IMR-90 (cell line): ENCODE data around the gene CCDC117. TPM values are rescaled to one million over a fixed set of nuclear protein-coding genes. Genes with fewer than 3 reads are reported as not detected.

Experiments
- ATAC-seq: fragments of 200-7000 bp; cut with Tn5 transposase; 2 replicates; pipeline ENCODE4 v1.9.1; 2020; ENCODE audit warnings: low read depth, mild to moderate bottlenecking, moderate library complexity
- BruUV-seq: library from RNA; stranded (reverse); fragments of 400-500 nt; replicated peaks from 2 replicates; lab custom pipeline; 2021; lab: Mats Ljungman, UMichigan
- CTCF ChIA-PET: fragments of 300-600 bp; formaldehyde crosslinking; extraction: SDS; loops from one replicate; lab custom pipeline; 2021; ENCODE audit warnings: antibody characterized with exemption; lab: Yijun Ruan, JAX
- POLR2A ChIA-PET: fragments of 300-600 bp; sonication (Branson Sonifier 250); formaldehyde crosslinking; loops from one replicate; lab custom pipeline; 2022; ENCODE audit warnings: antibody characterized with exemption; ENCODE audit not compliant: unreplicated experiment; lab: Charles Lee
- DNase-seq: peaks from one replicate; pipeline ENCODE4 v3.0.0; 2013
- H2AFZ ChIP-seq: replicated peaks from 2 replicates; pipeline ENCODE3; 2013; ENCODE audit warnings: low read length, mild to moderate bottlenecking; ENCODE audit not compliant: poor library complexity
- H2AK5ac ChIP-seq: 2 replicates; pipeline ENCODE4 v1.6.1; 2013; ENCODE audit warnings: low read depth, low read length, inconsistent platforms
- H2AK9ac ChIP-seq: replicated peaks from 2 replicates; pipeline ENCODE3; 2013; ENCODE audit warnings: mild to moderate bottlenecking, low read depth, low read length, moderate library complexity; ENCODE audit not compliant: poor library complexity
- H2BK120ac ChIP-seq: 2 replicates; pipeline ENCODE4 v1.6.1; 2013; ENCODE audit warnings: low read depth, low read length, inconsistent platforms
- H2BK15ac ChIP-seq: 3 replicates; pipeline ENCODE4 v1.6.1; 2013; ENCODE audit warnings: low read depth, low read length, inconsistent platforms
- H2BK20ac ChIP-seq: 2 replicates; pipeline ENCODE4 v1.6.1; 2013; ENCODE audit warnings: low read depth, mild to moderate bottlenecking, inconsistent platforms, low read length, moderate library complexity
- H2BK5ac ChIP-seq: 2 replicates; pipeline ENCODE4 v1.6.1; 2013; ENCODE audit warnings: mild to moderate bottlenecking, low read depth, low read length, inconsistent platforms; ENCODE audit not compliant: poor library complexity, severe bottlenecking
- H3K14ac ChIP-seq: replicated peaks from 2 replicates; pipeline ENCODE4 v1.6.1; 2013; ENCODE audit warnings: low read depth, low read length, inconsistent platforms
- H3K18ac ChIP-seq: 2 replicates; pipeline ENCODE4 v1.6.1; 2013; ENCODE audit warnings: low read depth, low read length, control low read depth
- H3K23ac ChIP-seq: 2 replicates; pipeline ENCODE4 v1.6.1; 2013; ENCODE audit warnings: low read depth, low read length, inconsistent platforms
- H3K27ac ChIP-seq: 2 replicates; pipeline ENCODE4 v1.5.1; 2013; ENCODE audit warnings: mild to moderate bottlenecking, control low read depth, low read length; ENCODE audit not compliant: insufficient read depth
- H3K27me3 ChIP-seq: 2 replicates; pipeline ENCODE4 v1.6.1; 2013; ENCODE audit warnings: low read length; ENCODE audit not compliant: control insufficient read depth, insufficient read depth
- H3K36me3 ChIP-seq: 2 replicates; pipeline ENCODE4 v1.6.1; 2013; ENCODE audit warnings: low read length, mixed read lengths; ENCODE audit not compliant: control insufficient read depth, insufficient read depth
- H3K4ac ChIP-seq: 2 replicates; pipeline ENCODE4 v1.6.1; 2013; ENCODE audit warnings: low read depth, low read length, inconsistent platforms
- H3K4me1 ChIP-seq: 2 replicates; pipeline ENCODE4 v1.6.1; 2013; ENCODE audit warnings: low read length, mixed read lengths; ENCODE audit not compliant: control insufficient read depth, insufficient read depth
- H3K4me2 ChIP-seq: 2 replicates; pipeline ENCODE4 v1.6.1; 2013; ENCODE audit warnings: low read depth, mild to moderate bottlenecking, control low read depth, low read length, moderate library complexity
- H3K4me3 ChIP-seq: 2 replicates; pipeline ENCODE4 v1.5.1; 2013; ENCODE audit warnings: low read depth, mild to moderate bottlenecking, control low read depth, low read length, moderate library complexity; ENCODE audit not compliant: insufficient read depth
- H3K56ac ChIP-seq: 2 replicates; pipeline ENCODE4 v1.6.1; 2013; ENCODE audit warnings: low read length, inconsistent platforms; ENCODE audit not compliant: insufficient read depth; ENCODE audit errors: extremely low read depth
- H3K79me1 ChIP-seq, 2 experiments: 2 replicates each; pipeline ENCODE4 v1.6.1; 2013; ENCODE audit warnings: low read length in 2 of 2, inconsistent platforms in 1 of 2, low read depth in 1 of 2
- H3K9ac ChIP-seq: 2 replicates; pipeline ENCODE4 v1.6.1; 2013; ENCODE audit warnings: low read depth, low read length, control low read depth
- H3K9me1 ChIP-seq: 2 replicates; pipeline ENCODE4 v1.6.1; 2013; ENCODE audit warnings: low read length, inconsistent platforms; ENCODE audit not compliant: insufficient read depth
- H3K9me3 ChIP-seq: 2 replicates; pipeline ENCODE4 v1.6.1; 2013; ENCODE audit warnings: low read length; ENCODE audit not compliant: control insufficient read depth, insufficient read depth
- H4K20me1 ChIP-seq: 2 replicates; pipeline ENCODE4 v1.6.1; 2013; ENCODE audit warnings: low read length, inconsistent platforms; ENCODE audit not compliant: insufficient read depth
- H4K5ac ChIP-seq: 2 replicates; pipeline ENCODE4 v1.6.1; 2013; ENCODE audit warnings: mild to moderate bottlenecking, low read depth, low read length, control low read depth
- H4K8ac ChIP-seq, 2 experiments: 2 replicates each; pipeline ENCODE4 v1.6.1; 2013; ENCODE audit warnings: low read depth in 2 of 2, low read length in 2 of 2, control low read depth in 1 of 2, inconsistent platforms in 1 of 2
- H4K91ac ChIP-seq: 2 replicates; pipeline ENCODE4 v1.6.1; 2013; ENCODE audit warnings: low read depth, low read length, inconsistent platforms; ENCODE audit not compliant: insufficient read depth
- BHLHE40 ChIP-seq: fragments of 150-350 bp; IDR thresholded peaks from 2 replicates; pipeline ENCODE4 v1.6.1; 2016; ENCODE audit warnings: mild to moderate bottlenecking, low read depth, low read length
- CEBPB ChIP-seq: IDR thresholded peaks from 2 replicates; pipeline ENCODE4 v1.6.1; 2012; ENCODE audit warnings: low read depth, low read length, improper control_type of control experiment
- CHD1 ChIP-seq: IDR thresholded peaks from 2 replicates; pipeline ENCODE4 v1.6.1; 2012; ENCODE audit warnings: low read depth, low read length, improper control_type of control experiment
- FOS ChIP-seq: fragments of 150-350 bp; IDR thresholded peaks from 2 replicates; pipeline ENCODE4 v1.6.1; 2016; ENCODE audit warnings: low read depth, low read length
- MAFK ChIP-seq: IDR thresholded peaks from 2 replicates; pipeline ENCODE4 v1.6.1; 2012; ENCODE audit warnings: low read depth, low read length, improper control_type of control experiment
- MAZ ChIP-seq: IDR thresholded peaks from 2 replicates; pipeline ENCODE4 v1.6.1; 2012; ENCODE audit warnings: low read depth, mild to moderate bottlenecking, low read length, improper control_type of control experiment, moderate library complexity, borderline replicate concordance
- NFE2L2 ChIP-seq: fragments of 150-350 bp; IDR thresholded peaks from 2 replicates; pipeline ENCODE4 v1.6.1; 2016; ENCODE audit warnings: low read depth, mild to moderate bottlenecking, low read length
- POLR2A ChIP-seq: IDR thresholded peaks from 2 replicates; pipeline ENCODE4 v1.6.1; 2012; ENCODE audit warnings: mild to moderate bottlenecking, low read depth, low read length
- RAD21 ChIP-seq: IDR thresholded peaks from 2 replicates; pipeline ENCODE4 v1.6.1; 2012; ENCODE audit warnings: low read length, improper control_type of control experiment
- RCOR1 ChIP-seq: IDR thresholded peaks from 2 replicates; pipeline ENCODE4 v1.6.1; 2012; ENCODE audit warnings: mild to moderate bottlenecking, low read length, improper control_type of control experiment; ENCODE audit not compliant: insufficient replicate concordance
- RFX5 ChIP-seq: IDR thresholded peaks from 2 replicates; pipeline ENCODE4 v1.8.0; 2012; ENCODE audit warnings: low read depth, mild to moderate bottlenecking, low read length, moderate library complexity
- WGBS, 2 experiments: methylation state at CpG; one replicate each; pipeline versions ENCODE4 v1.1.5 to v1.1.7; 2013; ENCODE audit warnings: missing lambda C conversion rate in 2 of 2; ENCODE audit not compliant: insufficient read length in 1 of 2; ENCODE audit errors: extremely low coverage in 2 of 2; 5-methylcytosine and 5-hydroxymethylcytosine counted together
- dilution Hi-C: fragments of 300-500 bp; cut with HindIII; formaldehyde crosslinking; loops from one replicate; pipeline ENCODE4 v1.14.3; 2018; ENCODE audit warnings: low sequenced_read_pairs; ENCODE audit not compliant: unreplicated experiment
- in situ Hi-C: fragments of 300-500 bp; cut with MboI; formaldehyde crosslinking; loops from 3 replicates; pipeline ENCODE4 v1.14.3; 2019; ENCODE audit warnings: low sequenced_read_pairs, inconsistent platforms, mixed read lengths
- intact Hi-C: fragments of 100-400 bp; cut with micrococcal nuclease; formaldehyde crosslinking; loops from 2 replicates; pipeline ENCODE4 v1.10.0; 2022
- polyA plus RNA-seq, 3 experiments: library from polyadenylated mRNA; depleted of rRNA; stranded (reverse); fragments of >200 nt; gene quantifications; 2 replicates each; pipeline ENCODE4 v1.2.3, GENCODE V29; 2012; ENCODE audit warnings: low replicate concordance in 1 of 3
- total RNA-seq: library from RNA; depleted of rRNA; stranded (reverse); fragments of >200 nt; gene quantifications from 2 replicates; pipeline ENCODE4 v1.2.3, GENCODE V29; 2012
- TF ChIP-seq, protein P1 (sequence below): fragments of 150-350 bp; IDR thresholded peaks from 2 replicates; pipeline ENCODE4 v1.6.1; 2017; ENCODE audit warnings: mild to moderate bottlenecking, antibody characterized with exemption, low read length, low read depth

The CCDC117 gene
- total and polyA plus RNA-seq, 2 of the 4 experiments (the other 2 are of a cell fraction), result 5.9 to 7.0 TPM

DNA sequence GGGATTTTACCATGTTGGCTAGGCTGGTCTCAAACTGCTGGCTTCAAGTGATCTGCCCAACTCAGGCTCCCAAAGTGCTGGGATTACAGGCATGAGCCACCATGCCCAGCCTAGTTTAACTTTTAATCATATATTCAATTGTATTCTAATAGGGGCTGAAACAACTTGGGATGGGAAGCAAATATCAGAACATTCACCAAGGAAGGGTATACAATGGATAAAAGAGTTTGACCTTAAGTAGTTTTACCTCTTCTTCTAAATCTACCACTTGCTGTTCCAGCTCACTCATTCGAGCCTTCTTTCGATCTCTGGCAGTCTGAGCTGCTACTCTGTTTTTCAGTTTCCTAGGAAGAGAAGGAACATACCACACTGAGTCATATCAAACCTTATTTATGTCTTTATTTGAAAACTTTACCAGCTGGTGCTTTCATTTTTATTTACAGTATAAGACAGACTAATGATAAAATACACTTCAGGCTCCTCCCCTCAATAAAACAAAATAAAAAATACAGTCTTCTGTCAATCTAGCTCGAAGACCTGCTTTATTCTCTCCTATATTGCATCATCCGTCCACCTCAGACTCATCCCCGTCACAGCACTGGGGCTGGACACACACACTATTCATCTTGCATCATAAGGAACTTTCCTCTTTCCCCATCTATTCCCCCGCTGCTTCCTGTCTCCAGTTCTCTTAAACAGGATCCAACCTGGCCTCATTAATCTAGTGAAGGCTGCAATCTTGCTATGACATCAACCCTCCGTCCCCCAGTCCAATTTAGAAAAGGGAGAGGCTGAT, 26.5 kb downstream of the CCDC117 start:
- H3K4me3 ChIP-seq, result peak overlapping the region; percentile 91
- no peak overlapping the region for H2BK20ac ChIP-seq
- peak overlapping the region; percentile 99 for H3K4ac ChIP-seq
- H4K5ac ChIP-seq, result peak overlapping the region; percentile 98
- H2BK15ac ChIP-seq, result peak overlapping the region; percentile 5; the same call in 1 of the 3 replicates
- H3K14ac ChIP-seq, result peak overlapping the region; percentile 98
- intact Hi-C loops, result loop anchor here (10.0 kb wide), 1 partner anchor 194 kb away; no protein-coding TSS in a partner anchor
- BruUV-seq, result no TSS peak
- no peaks in the 10 kb centered on the region for H3K4me1 ChIP-seq
- no peaks in the 10 kb centered on the region for H3K27me3 ChIP-seq
- H3K27ac ChIP-seq, result peak overlapping the region; percentile 87
- peak overlapping the region; percentile 98 for H2AK9ac ChIP-seq
- CTCF ChIA-PET, result interaction anchor here (0.6 to 1.3 kb wide), 2 partner anchors 87 to 241 kb away, joined by 3 to 6 read pairs; no protein-coding TSS in a partner anchor
- peaks cover 33% of the 10 kb centered on the region for H3K36me3 ChIP-seq
- peaks cover 31 to 65% of the 10 kb centered on the region in 2 experiments for H3K79me1 ChIP-seq
- dilution Hi-C loops, result no loop called here
- H3K4me2 ChIP-seq, result peak overlapping the region; percentile 68
- H3K23ac ChIP-seq, result peak overlapping the region; percentile 98
- peak overlapping the region; percentile 84 for H2AK5ac ChIP-seq
- peak overlapping the region; percentile 90 for H2BK5ac ChIP-seq
- H4K91ac ChIP-seq, result peak overlapping the region; percentile 98
- H3K56ac ChIP-seq, result peak overlapping the region; percentile 99
- peaks cover 8% of the 10 kb centered on the region; the same call in 1 of the 2 replicates for H3K9me1 ChIP-seq
- H2BK120ac ChIP-seq, result peak overlapping the region; percentile 34
- H2AFZ ChIP-seq, result no peak overlapping the region
- POLR2A ChIA-PET, result interaction anchor here (0.6 to 1.0 kb wide), 3 partner anchors 29 to 1075 kb away, joined by 3 read pairs; no protein-coding TSS in a partner anchor
- DNase-seq (peak; percentile 96), ATAC-seq (peak; percentile 24)
- H3K9ac ChIP-seq, result peak overlapping the region; percentile 92
- peak overlapping the region; percentile 91 for H3K18ac ChIP-seq
- TF ChIP-seq RFX5 (no peak), MAFK (no peak), MAZ (no peak), RCOR1 (peak; percentile 71), POLR2A (no peak), BHLHE40 (no peak), RAD21 (no peak), FOS (peak; percentile 45; the same call in 1 of the 2 replicates), NFE2L2 (no peak), CHD1 (no peak), CEBPB (peak; percentile 100)
- TF ChIP-seq, protein P1, sequence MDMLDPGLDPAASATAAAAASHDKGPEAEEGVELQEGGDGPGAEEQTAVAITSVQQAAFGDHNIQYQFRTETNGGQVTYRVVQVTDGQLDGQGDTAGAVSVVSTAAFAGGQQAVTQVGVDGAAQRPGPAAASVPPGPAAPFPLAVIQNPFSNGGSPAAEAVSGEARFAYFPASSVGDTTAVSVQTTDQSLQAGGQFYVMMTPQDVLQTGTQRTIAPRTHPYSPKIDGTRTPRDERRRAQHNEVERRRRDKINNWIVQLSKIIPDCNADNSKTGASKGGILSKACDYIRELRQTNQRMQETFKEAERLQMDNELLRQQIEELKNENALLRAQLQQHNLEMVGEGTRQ, result no peak
- 3% methylated on average over 3 of the region's 7 CpGs; no CpG with 5 or more reads in 1 of the 2 experiments for WGBS, 2 experiments
- H4K8ac ChIP-seq, result peak overlapping the region; percentile 77 to 97; a peak in 3 of 4 replicates
- H4K20me1 ChIP-seq, result peaks cover 46% of the 10 kb centered on the region
- in situ Hi-C loops, result no loop called here
- H3K9me3 ChIP-seq, result no peaks in the 10 kb centered on the region
